Ascending aorta (tissue), 2 donors: Measurements from ENCODE around the gene ANXA3. TPM values are rescaled to one million over a fixed set of nuclear protein-coding genes. Genes with fewer than 3 reads are reported as not detected.

Experiments
- DNase-seq, 2 donors: peaks; one replicate each; pipeline ENCODE4 v3.0.0-alpha.2; 2019; ENCODE audit warnings: low spot score in 2 of 2
- H3K27ac ChIP-seq, 2 donors: fragments of 200-600 bp; sonication (generic); one replicate each; pipeline ENCODE4 v1.5.1; 2016 to 2017; ENCODE audit warnings: mild to moderate bottlenecking in 1 of 2
- H3K27me3 ChIP-seq: fragments of 200-600 bp; sonication (generic); one replicate; pipeline ENCODE4 v1.5.1; 2017
- H3K36me3 ChIP-seq, 2 donors: fragments of 200-600 bp; sonication (generic); one replicate each; pipeline ENCODE4 v1.5.1; 2016
- H3K4me1 ChIP-seq, 2 donors: fragments of 200-600 bp; sonication (generic); one replicate each; pipeline ENCODE4 v1.5.1; 2016 to 2017; ENCODE audit warnings: mild to moderate bottlenecking in 1 of 2
- H3K4me3 ChIP-seq, 2 donors: fragments of 200-600 bp; sonication (generic); one replicate each; pipeline ENCODE4 v1.5.1; 2016 to 2017; ENCODE audit warnings: mild to moderate bottlenecking in 1 of 2
- H3K9me3 ChIP-seq, 2 donors: fragments of 200-600 bp; sonication (generic); one replicate each; pipeline ENCODE4 v1.5.1; 2016
- CTCF ChIP-seq, 3 experiments: fragments of 200-600 bp in 2 of 3; fragments of 450-650 bp in 1 of 3; sonication (generic) in 2 of 3; IDR thresholded peaks; one replicate each; pipeline ENCODE4 v1.5.1; 2016 to 2019; ENCODE audit warnings: antibody characterized with exemption in 3 of 3, mild to moderate bottlenecking in 1 of 3, moderate library complexity in 1 of 3
- intact Hi-C: fragments of 100-400 bp; cut with DNase I; formaldehyde crosslinking; loops from one replicate; pipeline ENCODE4 v1.15.1; 2023
- total RNA-seq: library from RNA; depleted of rRNA; stranded (reverse); fragments of >200 nt; gene quantifications from one replicate; pipeline ENCODE4 v1.1.0, GENCODE V29; 2016

ANXA3 gene
- total RNA-seq, 1 donor from 2014 or later = 5.5 TPM

GRCh38 chr4:78568640-78569305 is 17.2 kb downstream of the ANXA3 start:
- no peak for TF ChIP-seq CTCF (IDR thresholded peaks at IDR 0.05)
- intact Hi-C loops = no loop called here
- H3K36me3 ChIP-seq = no peaks in the 10 kb centered on the region
- H3K27ac ChIP-seq = no peak overlapping the region
- no peaks in the 10 kb centered on the region for H3K9me3 ChIP-seq
- H3K4me3 ChIP-seq = no peak overlapping the region
- no peak for DNase-seq
- H3K4me1 ChIP-seq = peaks cover 0 to 2% of the 10 kb centered on the region in 2 donors
- H3K27me3 ChIP-seq = no peaks in the 10 kb centered on the region

GRCh38 chr4:78569306-78569821 is 17.8 kb downstream of the ANXA3 start:
- Histone ChIP-seq H3K27me3 (no peaks in the 10 kb centered on the region), H3K4me1 (peaks cover 0 to 2% of the 10 kb centered on the region in 2 donors), H3K27ac (no peak overlapping the region), H3K9me3 (no peaks in the 10 kb centered on the region), H3K36me3 (no peaks in the 10 kb centered on the region), H3K4me3 (no peak overlapping the region)
- no peak for DNase-seq
- TF ChIP-seq CTCF (IDR thresholded peaks at IDR 0.05) = no peak
- intact Hi-C loops = no loop called here

GRCh38 chr4:78570117-78570516 is 18.5 kb downstream of the ANXA3 start:
- intact Hi-C loops = no loop called here
- no peak for DNase-seq
- Histone ChIP-seq H3K36me3 (no peaks in the 10 kb centered on the region), H3K4me3 (no peak overlapping the region), H3K27me3 (no peaks in the 10 kb centered on the region), H3K9me3 (no peaks in the 10 kb centered on the region), H3K27ac (no peak overlapping the region), H3K4me1 (peaks cover 0 to 2% of the 10 kb centered on the region in 2 donors)
- TF ChIP-seq CTCF (IDR thresholded peaks at IDR 0.05) = no peak

- H3K27me3 ChIP-seq = no peaks in the 10 kb centered on the region
- no peak for DNase-seq
- intact Hi-C loops = no loop called here
- no peak for TF ChIP-seq CTCF (IDR thresholded peaks at IDR 0.05)
- H3K27ac ChIP-seq = no peak overlapping the region
- H3K9me3 ChIP-seq = no peaks in the 10 kb centered on the region
- H3K4me1 ChIP-seq = peaks cover 0 to 2% of the 10 kb centered on the region in 2 donors
- no peak overlapping the region for H3K4me3 ChIP-seq
- no peaks in the 10 kb centered on the region for H3K36me3 ChIP-seq
Observed at GRCh38 chr4:78571804-78572203, 20.2 kb downstream of the ANXA3 start.

- Histone ChIP-seq H3K36me3 (no peaks in the 10 kb centered on the region), H3K9me3 (no peaks in the 10 kb centered on the region), H3K4me1 (no peaks in the 10 kb centered on the region), H3K27me3 (no peaks in the 10 kb centered on the region), H3K4me3 (no peak overlapping the region), H3K27ac (no peak overlapping the region)
- intact Hi-C loops = no loop called here
- no peak for TF ChIP-seq CTCF (IDR thresholded peaks at IDR 0.05)
- DNase-seq = no peak
Observed at GRCh38 chr4:78578674-78579425, 27.3 kb downstream of the ANXA3 start.
